RWPE1 (cell line): ENCODE results near the gene ARID1B.

Experiments used
- CTCF ChIA-PET: fragments of 350-600 bp; sonication (Branson Sonifier 250); formaldehyde crosslinking; extraction: SDS; loops from one replicate; lab custom pipeline; 2021; lab: Yijun Ruan, JAX
- POLR2A ChIA-PET: fragments of 400-600 bp; formaldehyde crosslinking; extraction: SDS; loops from one replicate; lab custom pipeline; 2020; ENCODE audit warnings: antibody characterized with exemption; ENCODE audit not compliant: low non-redundant PET; lab: Yijun Ruan, JAX
- DNase-seq: peaks from one replicate; pipeline ENCODE4 v3.0.0; 2012; ENCODE audit warnings: low spot score
- H3K27ac ChIP-seq: fragments of 450-650 bp; 2 replicates; pipeline ENCODE4 v1.5.1; 2017
- CTCF ChIP-seq: fragments of 450-650 bp; conservative IDR thresholded peaks from 2 replicates; pipeline ENCODE4 v1.5.1; 2017; ENCODE audit warnings: low read depth, mild to moderate bottlenecking

The ARID1B gene

GRCh38 chr6:156879591-156879990 is 102.4 kb downstream of the ARID1B start:
- ChIA-PET POLR2A (no interaction called here), CTCF (no interaction called here)
- DNase-seq: no peak
- TF ChIP-seq CTCF: no peak
- H3K27ac ChIP-seq: no peak overlapping the region

DNA sequence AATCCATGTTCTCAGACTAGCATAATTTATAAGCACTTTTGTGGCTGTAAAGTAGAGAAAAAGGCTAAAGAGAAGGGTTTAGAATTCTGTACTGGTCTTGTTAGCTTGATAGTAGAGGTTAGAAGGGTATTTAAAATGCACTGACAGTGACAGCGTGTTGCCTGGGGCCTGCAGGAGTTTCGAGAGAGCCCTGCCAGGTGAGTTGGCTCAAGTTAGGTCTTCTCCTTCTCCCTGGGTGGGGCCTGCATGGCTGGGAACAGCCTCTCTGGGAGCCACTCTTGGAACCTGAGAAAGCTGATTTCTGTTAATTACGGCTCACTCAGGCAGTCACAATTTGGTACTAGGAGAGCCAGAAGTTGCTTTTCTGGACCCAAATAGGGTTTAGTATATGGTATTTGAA is 103.7 kb downstream of the ARID1B start:
- TF ChIP-seq CTCF: no peak
- DNase-seq: no peak
- POLR2A ChIA-PET: interaction anchor here (0.6 kb wide), 1 partner anchor 64 kb away, joined by 3 read pairs; no protein-coding TSS in a partner anchor
- H3K27ac ChIP-seq: no peak overlapping the region
- CTCF ChIA-PET: no interaction called here

DNA sequence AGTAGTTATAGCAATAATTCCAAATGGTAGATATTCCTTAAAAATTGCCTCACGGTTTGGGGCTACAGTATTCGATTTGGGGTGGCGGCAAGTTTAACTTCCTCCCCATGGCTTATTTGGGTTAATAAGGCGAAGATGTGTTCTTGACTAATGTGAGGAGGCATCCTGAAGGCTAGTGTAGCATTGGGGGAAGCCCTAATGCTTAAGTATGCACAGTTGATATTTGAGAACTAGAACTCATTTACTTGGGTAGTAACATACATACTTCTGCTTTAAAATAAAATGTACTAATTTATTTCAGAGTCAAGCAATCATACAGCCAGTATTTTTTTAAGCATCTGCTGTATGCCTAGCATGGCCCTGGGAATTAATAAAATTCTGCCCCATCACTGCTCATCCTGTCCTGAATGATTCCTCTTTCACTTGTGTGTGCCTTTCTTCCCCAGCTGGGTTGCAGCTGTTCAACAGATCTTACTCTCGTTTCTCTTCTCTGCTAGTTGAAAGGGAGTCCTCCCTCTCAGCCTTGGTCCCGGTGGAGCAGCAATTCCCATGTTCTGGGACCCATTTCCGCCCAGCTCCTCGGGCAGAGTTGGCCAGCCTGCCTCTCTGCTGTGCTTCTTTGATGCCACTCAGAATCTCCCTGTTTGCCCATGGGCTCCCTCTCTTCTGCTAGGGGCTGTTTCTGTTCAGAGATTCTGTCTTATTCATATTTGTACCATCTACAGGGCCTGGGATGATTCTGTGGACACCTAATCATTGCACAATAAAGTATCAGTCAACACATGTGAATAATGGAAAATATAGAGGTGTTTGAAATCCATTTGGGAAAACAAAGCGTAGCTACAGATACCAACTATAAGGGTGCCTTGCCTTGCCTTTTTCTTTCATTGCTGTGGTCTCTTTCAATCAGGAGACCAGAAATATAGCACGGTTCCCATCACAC is 104.8 kb downstream of the ARID1B start:
- ChIA-PET CTCF (no interaction called here), POLR2A (no interaction called here)
- H3K27ac ChIP-seq: no peak overlapping the region
- DNase-seq: no peak
- TF ChIP-seq CTCF: no peak

- CTCF ChIA-PET: interaction anchor here (0.6 to 1.2 kb wide), 4 partner anchors 8 to 1485 kb away, joined by 3 to 4 read pairs (median 3); no protein-coding TSS in a partner anchor
- TF ChIP-seq CTCF: no peak
- no peak overlapping the region for H3K27ac ChIP-seq
- no peak for DNase-seq
- POLR2A ChIA-PET: no interaction called here
These were observed 106.5 kb downstream of the ARID1B start for GRCh38 chr6:156883497-156884252.

DNA sequence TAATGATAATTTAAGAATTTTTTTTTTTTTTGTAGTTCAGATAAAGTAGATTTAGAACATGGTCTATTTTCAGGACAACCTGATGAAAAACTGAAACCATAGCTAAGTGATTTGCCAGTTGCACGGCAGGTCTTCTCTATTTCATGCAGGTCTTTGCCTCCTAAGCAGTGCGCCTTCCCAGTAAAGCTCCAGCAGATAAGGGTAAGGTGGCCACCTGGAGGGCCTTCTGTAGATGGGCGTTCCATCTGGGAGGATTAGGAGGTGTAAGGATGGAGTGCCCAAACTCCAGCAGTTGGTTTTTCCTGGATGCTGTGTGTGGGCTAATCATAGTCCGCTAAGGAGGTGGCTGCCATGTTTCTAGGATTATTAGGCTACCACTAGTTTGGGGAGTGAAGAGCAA is 107.1 kb downstream of the ARID1B start:
- TF ChIP-seq CTCF: no peak
- ChIA-PET CTCF (interaction anchor here (0.6 to 1.2 kb wide), 2 partner anchors 9 to 23 kb away, joined by 3 read pairs; no protein-coding TSS in a partner anchor), POLR2A (no interaction called here)
- DNase-seq: no peak
- H3K27ac ChIP-seq: no peak overlapping the region

DNA sequence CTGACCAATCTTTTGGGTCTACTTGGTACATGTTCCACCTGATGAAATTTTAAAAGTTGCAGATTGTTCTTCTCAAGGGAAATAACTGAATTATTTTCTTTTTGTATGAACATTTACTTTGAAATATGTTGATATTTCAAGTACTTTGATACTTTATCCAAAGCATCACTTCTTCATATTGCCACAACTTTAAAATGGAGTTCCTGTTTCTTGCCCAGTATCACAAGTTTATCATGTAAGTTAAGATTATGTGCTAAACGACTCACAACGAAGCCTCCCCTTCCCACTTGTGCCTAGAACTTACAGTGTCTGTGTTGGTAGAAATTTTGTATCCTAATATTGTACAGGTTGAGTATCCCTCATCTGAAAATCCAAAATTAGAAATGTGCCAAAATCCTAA is 108.4 kb downstream of the ARID1B start:
- H3K27ac ChIP-seq: no peak overlapping the region
- no peak for TF ChIP-seq CTCF
- ChIA-PET POLR2A (no interaction called here), CTCF (no interaction called here)
- DNase-seq: no peak
